ENCODE measurements around the gene PRPF19. TPM values are rescaled to one million over a fixed set of nuclear protein-coding genes. Genes with fewer than 3 reads are reported as not detected.
A peak's percentile ranks its signal among the peaks of the same experiment; 100 is the strongest.
"Not testable (repeated sequence)": the region's sequence is repeated elsewhere in the genome, so short reads cannot be mapped to it uniquely, and the experiment has no call there.

The PRPF19 gene
- total and polyA plus RNA-seq, 9 donors: 32.6 to 94.5 (median 73.4) TPM

- 72% methylated on average over 3 of the region's 3 CpGs for WGBS (ENCODE audit: insufficient coverage)
- not testable (repeated sequence) for H3K27me3 ChIP-seq (ENCODE audit: control insufficient read depth, insufficient read depth, low read length); H3K4me3 ChIP-seq (ENCODE audit: low read length); H3K36me3 ChIP-seq (ENCODE audit: control insufficient read depth, insufficient read depth, low read length); DNase-seq; H3K9me3 ChIP-seq (replicated peaks; ENCODE audit: control insufficient read depth, low read depth, low read length)
- Histone ChIP-seq H3K4me1 (ENCODE audit: control insufficient read depth, insufficient read depth, low read length) (peaks cover 34% of the 10 kb centered on the region), H3K27ac (ENCODE audit: low read length) (peak overlapping the region; percentile 17)
Observed at GRCh38 chr11:60909680-60910280, 3.4 kb upstream of the PRPF19 start.

DNA sequence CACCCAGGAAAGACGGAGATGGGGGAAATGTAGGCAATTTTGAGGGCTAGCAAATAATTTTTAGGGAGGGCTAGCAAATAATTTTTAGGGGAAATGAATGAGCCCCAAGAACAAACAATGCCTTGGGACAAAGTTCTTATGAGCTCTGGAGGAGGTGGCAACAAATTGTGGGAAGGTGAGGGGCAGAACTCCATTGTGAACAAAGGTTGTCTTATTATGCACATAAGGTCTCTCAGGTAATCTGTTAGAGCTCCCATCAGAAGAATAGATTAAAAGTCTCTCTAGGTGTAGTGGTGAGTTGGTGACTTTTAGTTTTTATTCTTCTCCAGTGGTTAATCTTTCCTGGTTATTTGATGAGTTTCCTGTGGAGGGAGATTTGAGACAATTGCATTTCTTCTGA lies 2.4 kb upstream of the PRPF19 start:
- no peaks in the 10 kb centered on the region for H3K9me3 ChIP-seq (replicated peaks; ENCODE audit: control insufficient read depth, low read depth, low read length)
- no peak overlapping the region for H3K27ac ChIP-seq (ENCODE audit: low read length)
- DNase-seq: no peak
- H3K4me1 ChIP-seq (ENCODE audit: control insufficient read depth, insufficient read depth, low read length): peaks cover 36% of the 10 kb centered on the region
- 47% methylated on average over 1 of the region's 1 CpG for WGBS (ENCODE audit: insufficient coverage)
- peaks cover 6% of the 10 kb centered on the region for H3K36me3 ChIP-seq (ENCODE audit: control insufficient read depth, insufficient read depth, low read length)
- H3K27me3 ChIP-seq (ENCODE audit: control insufficient read depth, insufficient read depth, low read length): peaks cover 3% of the 10 kb centered on the region
- H3K4me3 ChIP-seq (ENCODE audit: low read length): no peak overlapping the region

DNA sequence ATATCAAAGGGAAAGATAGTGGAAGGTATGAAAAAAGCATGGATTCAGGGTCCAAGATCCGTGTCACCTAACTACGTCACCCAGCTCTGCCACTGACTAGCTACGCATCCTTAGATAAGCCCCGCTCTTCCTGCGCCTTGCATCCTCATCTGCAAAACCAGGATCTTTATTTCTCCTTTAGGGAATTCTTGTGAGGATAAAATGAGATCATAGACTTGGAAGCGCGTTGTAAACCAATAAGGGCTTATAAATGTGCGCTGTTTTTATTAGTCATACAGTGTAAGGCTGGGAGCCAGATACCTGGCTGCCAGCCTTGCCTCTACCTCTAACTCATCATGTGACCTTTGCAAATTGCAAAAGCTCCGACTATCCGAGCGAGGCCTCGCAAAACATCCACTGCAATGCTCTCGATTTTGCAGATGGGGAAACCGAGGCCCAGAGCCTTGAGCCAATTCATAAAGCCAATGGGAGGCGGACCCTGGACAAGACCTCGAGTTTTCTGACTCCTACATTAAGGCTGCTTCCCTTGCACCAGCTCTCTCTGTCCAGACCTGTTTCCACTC lies 753 bp downstream of the PRPF19 start:
- peak overlapping the region; percentile 89 for H3K27ac ChIP-seq (ENCODE audit: low read length)
- H3K9me3 ChIP-seq (replicated peaks; ENCODE audit: control insufficient read depth, low read depth, low read length): no peaks in the 10 kb centered on the region
- DNase-seq: peak; percentile 29
- peaks cover 16% of the 10 kb centered on the region for H3K4me1 ChIP-seq (ENCODE audit: control insufficient read depth, insufficient read depth, low read length)
- 0% methylated on average over 10 of the region's 16 CpGs for WGBS (ENCODE audit: insufficient coverage)
- H3K4me3 ChIP-seq (ENCODE audit: low read length): peak overlapping the region; percentile 89
- H3K36me3 ChIP-seq (ENCODE audit: control insufficient read depth, insufficient read depth, low read length): peaks cover 36% of the 10 kb centered on the region
- H3K27me3 ChIP-seq (ENCODE audit: control insufficient read depth, insufficient read depth, low read length): peaks cover 3% of the 10 kb centered on the region

DNA sequence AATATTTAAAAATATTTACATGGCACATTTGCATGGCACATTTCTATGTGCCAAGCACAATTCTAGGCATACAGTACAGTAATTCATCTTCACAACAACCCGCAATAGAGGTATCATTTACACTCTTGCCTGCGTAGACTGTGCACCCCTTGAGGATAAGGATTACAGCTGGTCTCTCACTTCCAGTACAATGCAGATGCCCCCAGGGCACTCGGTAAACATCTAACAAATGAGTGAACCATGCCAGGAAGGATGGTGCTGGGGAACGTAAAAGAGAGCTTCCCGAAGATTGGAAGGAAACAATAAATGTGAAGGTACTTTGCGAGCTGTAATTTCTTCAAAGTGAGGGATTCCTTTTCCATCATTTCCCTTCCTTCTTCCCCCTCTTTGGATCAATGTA lies 1.3 kb downstream of the PRPF19 start:
- no CpG with 5 or more reads among the region's 6 CpGs for WGBS (ENCODE audit: insufficient coverage)
- H3K27ac ChIP-seq (ENCODE audit: low read length): no peak overlapping the region

GRCh38 chr11:60902625-60903024 lies 3.8 kb downstream of the PRPF19 start:
- DNase-seq: no peak
- Histone ChIP-seq H3K9me3 (replicated peaks; ENCODE audit: control insufficient read depth, low read depth, low read length) (no peaks in the 10 kb centered on the region), H3K27me3 (ENCODE audit: control insufficient read depth, insufficient read depth, low read length) (no peaks in the 10 kb centered on the region), H3K4me3 (ENCODE audit: low read length) (no peak overlapping the region), H3K36me3 (ENCODE audit: control insufficient read depth, insufficient read depth, low read length) (peaks cover 65% of the 10 kb centered on the region), H3K4me1 (ENCODE audit: control insufficient read depth, insufficient read depth, low read length) (peaks cover 16% of the 10 kb centered on the region), H3K27ac (ENCODE audit: low read length) (no peak overlapping the region)
- 88% methylated on average over 11 of the region's 11 CpGs for WGBS (ENCODE audit: insufficient coverage)

More for the DNA sequence above, 1.3 kb downstream of the PRPF19 start:
- H3K4me1 ChIP-seq (ENCODE audit: control insufficient read depth, insufficient read depth, low read length): peaks cover 16% of the 10 kb centered on the region
- no peak for DNase-seq
- H3K9me3 ChIP-seq (replicated peaks; ENCODE audit: control insufficient read depth, low read depth, low read length): no peaks in the 10 kb centered on the region
- peaks cover 42% of the 10 kb centered on the region for H3K36me3 ChIP-seq (ENCODE audit: control insufficient read depth, insufficient read depth, low read length)
- peak overlapping the region; percentile 89 for H3K4me3 ChIP-seq (ENCODE audit: low read length)
- peaks cover 2% of the 10 kb centered on the region for H3K27me3 ChIP-seq (ENCODE audit: control insufficient read depth, insufficient read depth, low read length)

DNA sequence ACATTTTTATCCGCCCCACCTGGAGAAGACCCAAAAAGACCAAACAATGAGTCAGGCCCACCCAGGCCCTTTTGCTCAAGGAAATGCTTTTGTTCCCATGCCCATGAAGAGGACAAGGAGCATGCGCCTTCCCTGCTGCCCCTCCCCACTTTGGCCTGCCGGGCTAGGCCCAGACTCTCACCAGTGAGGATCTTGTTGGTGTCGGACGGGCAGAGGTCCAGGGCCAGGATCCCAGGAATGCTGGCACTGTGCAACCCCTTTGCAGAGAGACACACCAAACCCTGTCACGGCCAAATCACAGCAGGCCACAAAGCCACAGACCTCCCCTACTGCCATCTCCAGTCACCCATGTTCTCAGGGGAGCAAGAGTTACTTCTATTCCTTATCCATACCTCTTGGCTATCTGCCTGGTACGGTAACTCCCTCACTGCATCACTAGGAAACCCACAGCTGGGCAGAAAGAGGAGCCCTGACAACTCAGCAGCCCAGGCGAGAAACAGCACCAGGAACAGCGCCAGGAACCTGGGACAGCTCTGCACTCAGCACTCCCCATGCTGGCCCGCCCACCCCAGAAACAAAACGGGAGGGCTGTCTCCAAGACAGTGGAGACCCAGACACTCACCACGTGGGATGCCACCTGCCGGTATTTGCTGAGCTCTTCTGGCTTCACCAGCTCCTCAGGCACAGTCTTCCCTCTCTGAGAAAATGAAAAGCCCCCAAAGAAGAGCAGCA lies 5.5 kb downstream of the PRPF19 start:
- Histone ChIP-seq H3K4me1 (ENCODE audit: control insufficient read depth, insufficient read depth, low read length) (peaks cover 13% of the 10 kb centered on the region), H3K36me3 (ENCODE audit: control insufficient read depth, insufficient read depth, low read length) (peaks cover 79% of the 10 kb centered on the region), H3K27me3 (ENCODE audit: control insufficient read depth, insufficient read depth, low read length) (no peaks in the 10 kb centered on the region), H3K4me3 (ENCODE audit: low read length) (no peak overlapping the region), H3K9me3 (replicated peaks; ENCODE audit: control insufficient read depth, low read depth, low read length) (no peaks in the 10 kb centered on the region), H3K27ac (ENCODE audit: low read length) (no peak overlapping the region)
- no peak for DNase-seq
- 83% methylated on average over 5 of the region's 13 CpGs for WGBS (ENCODE audit: insufficient coverage)

DNA sequence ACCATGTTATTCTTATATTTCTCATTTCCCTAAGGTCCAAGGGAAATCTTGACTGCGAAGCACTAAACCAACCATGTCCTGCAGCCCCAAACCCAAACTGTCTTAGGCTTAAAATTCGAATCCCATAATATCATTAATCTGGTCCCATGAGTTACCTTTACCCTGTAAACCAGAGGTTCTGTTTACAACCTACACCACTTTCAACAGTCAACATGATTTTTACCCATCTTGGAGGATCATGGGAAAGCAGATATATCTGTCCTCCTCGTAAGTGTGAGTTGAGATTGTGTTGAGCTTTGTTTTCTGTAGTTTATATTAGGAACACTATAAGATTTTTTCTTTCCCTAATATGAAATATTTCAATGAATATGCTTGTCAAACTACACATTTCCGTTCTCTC lies 6.4 kb downstream of the PRPF19 start:
- 56% methylated on average over 2 of the region's 4 CpGs for WGBS (ENCODE audit: insufficient coverage)
- Histone ChIP-seq H3K4me1 (ENCODE audit: control insufficient read depth, insufficient read depth, low read length) (peaks cover 4% of the 10 kb centered on the region), H3K27me3 (ENCODE audit: control insufficient read depth, insufficient read depth, low read length) (no peaks in the 10 kb centered on the region), H3K9me3 (replicated peaks; ENCODE audit: control insufficient read depth, low read depth, low read length) (no peaks in the 10 kb centered on the region), H3K27ac (ENCODE audit: low read length) (no peak overlapping the region), H3K4me3 (ENCODE audit: low read length) (no peak overlapping the region), H3K36me3 (ENCODE audit: control insufficient read depth, insufficient read depth, low read length) (peaks cover 84% of the 10 kb centered on the region)
- DNase-seq: no peak

- WGBS (ENCODE audit: insufficient coverage): 81% methylated on average over 7 of the region's 12 CpGs
- H3K36me3 ChIP-seq (ENCODE audit: control insufficient read depth, insufficient read depth, low read length): peaks cover 88% of the 10 kb centered on the region
- no peaks in the 10 kb centered on the region for H3K4me1 ChIP-seq (ENCODE audit: control insufficient read depth, insufficient read depth, low read length)
- no peaks in the 10 kb centered on the region for H3K27me3 ChIP-seq (ENCODE audit: control insufficient read depth, insufficient read depth, low read length)
- peak; percentile 75 for DNase-seq
- no peak overlapping the region for H3K27ac ChIP-seq (ENCODE audit: low read length)
- H3K9me3 ChIP-seq (replicated peaks; ENCODE audit: control insufficient read depth, low read depth, low read length): no peaks in the 10 kb centered on the region
- H3K4me3 ChIP-seq (ENCODE audit: low read length): no peak overlapping the region
Observed at GRCh38 chr11:60899046-60899936, 7.1 kb downstream of the PRPF19 start.

- Histone ChIP-seq H3K4me1 (ENCODE audit: control insufficient read depth, insufficient read depth, low read length) (no peaks in the 10 kb centered on the region), H3K27me3 (ENCODE audit: control insufficient read depth, insufficient read depth, low read length) (no peaks in the 10 kb centered on the region), H3K27ac (ENCODE audit: low read length) (no peak overlapping the region), H3K36me3 (ENCODE audit: control insufficient read depth, insufficient read depth, low read length) (peaks cover 89% of the 10 kb centered on the region), H3K9me3 (replicated peaks; ENCODE audit: control insufficient read depth, low read depth, low read length) (no peaks in the 10 kb centered on the region), H3K4me3 (ENCODE audit: low read length) (no peak overlapping the region)
- DNase-seq: no peak
- WGBS (ENCODE audit: insufficient coverage): 89% methylated on average over 2 of the region's 4 CpGs
Observed at GRCh38 chr11:60897496-60897895, 8.9 kb downstream of the PRPF19 start.

- no peak overlapping the region for H3K4me3 ChIP-seq (ENCODE audit: low read length)
- H3K36me3 ChIP-seq (ENCODE audit: control insufficient read depth, insufficient read depth, low read length): peaks cover 84% of the 10 kb centered on the region
- no peaks in the 10 kb centered on the region for H3K27me3 ChIP-seq (ENCODE audit: control insufficient read depth, insufficient read depth, low read length)
- no peak overlapping the region for H3K27ac ChIP-seq (ENCODE audit: low read length)
- H3K9me3 ChIP-seq (replicated peaks; ENCODE audit: control insufficient read depth, low read depth, low read length): no peaks in the 10 kb centered on the region
- H3K4me1 ChIP-seq (ENCODE audit: control insufficient read depth, insufficient read depth, low read length): no peaks in the 10 kb centered on the region
- no CpG with 5 or more reads among the region's 5 CpGs for WGBS (ENCODE audit: insufficient coverage)
- no peak for DNase-seq
Observed at GRCh38 chr11:60895687-60896086, 10.7 kb downstream of the PRPF19 start.
